ENCODE measurements around the gene KRT3. TPM values are rescaled to one million over a fixed set of nuclear protein-coding genes. Genes with fewer than 3 reads are reported as not detected.

The KRT3 gene
- total RNA-seq, 1 experiment from 2014 or later, result not detected

DNA sequence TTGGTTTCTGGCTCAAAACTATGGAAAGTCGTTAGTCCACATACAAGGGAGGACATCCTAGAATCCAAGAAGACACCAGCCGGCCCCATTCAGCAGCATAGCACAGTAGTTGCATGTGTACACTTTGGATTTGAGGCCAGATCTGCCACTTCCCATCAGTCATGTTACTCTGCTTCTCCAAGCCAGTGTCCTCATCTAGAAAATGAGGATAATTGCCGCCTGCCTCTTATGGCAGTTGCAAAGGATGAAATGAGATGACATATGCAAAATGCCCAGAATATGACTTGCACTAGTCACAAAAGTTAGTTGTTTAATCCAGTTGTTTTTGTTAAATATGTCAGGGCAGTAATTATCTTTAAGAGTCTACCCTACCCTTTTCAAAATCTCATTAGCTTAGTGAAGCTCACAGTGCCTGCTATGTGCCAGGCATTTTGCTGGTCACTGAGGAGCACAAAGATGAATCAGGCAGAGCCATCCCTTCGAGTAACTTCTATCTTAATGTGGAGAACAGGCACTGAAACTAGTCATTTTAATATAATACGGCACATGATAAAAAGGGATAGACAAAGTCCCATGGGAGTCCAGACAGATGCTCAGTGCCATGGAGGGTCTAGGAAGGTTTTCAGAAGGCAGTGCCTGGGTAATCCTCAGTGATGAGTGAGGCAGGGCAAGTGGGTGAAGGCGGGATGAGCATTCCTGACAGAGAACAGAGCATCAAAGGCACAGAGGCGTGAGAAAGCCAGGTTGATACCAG lies 12.2 kb downstream of the KRT3 start:
- Histone ChIP-seq H3K9me3 (ENCODE audit: low read depth, low read length, poor library complexity, severe bottlenecking) (no peaks in the 10 kb centered on the region), H3K27me3 (replicated peaks; ENCODE audit: insufficient read depth, low read depth, low read length, poor library complexity) (no peaks in the 10 kb centered on the region), H3K27ac (ENCODE audit: low read depth, low read length, poor library complexity, severe bottlenecking) (no peak overlapping the region), H3K4me1 (ENCODE audit: insufficient read depth, low read length, poor library complexity, severe bottlenecking) (no peaks in the 10 kb centered on the region), H3K4me3 (ENCODE audit: low read depth, low read length, poor library complexity, severe bottlenecking) (no peak overlapping the region), H3K36me3 (ENCODE audit: insufficient read depth, low read length, poor library complexity, severe bottlenecking) (no peaks in the 10 kb centered on the region)
- no peak for DNase-seq (ENCODE audit: low spot score)
- BruUV-seq (replicated peaks), result no TSS peak
- ChIA-PET CTCF (no interaction called here), POLR2A (ENCODE audit: low non-redundant PET) (interaction anchor here (0.6 kb wide), 1 partner anchor 75 kb away, joined by 17 read pairs; no protein-coding TSS in a partner anchor)
- intact Hi-C loops (cut with micrococcal nuclease; ENCODE audit: unreplicated experiment), result no loop called here
- no peak for TF ChIP-seq EZH2 (IDR thresholded peaks at IDR 0.05; ENCODE audit: borderline replicate concordance, low read depth, low read length, poor library complexity, severe bottlenecking)

DNA sequence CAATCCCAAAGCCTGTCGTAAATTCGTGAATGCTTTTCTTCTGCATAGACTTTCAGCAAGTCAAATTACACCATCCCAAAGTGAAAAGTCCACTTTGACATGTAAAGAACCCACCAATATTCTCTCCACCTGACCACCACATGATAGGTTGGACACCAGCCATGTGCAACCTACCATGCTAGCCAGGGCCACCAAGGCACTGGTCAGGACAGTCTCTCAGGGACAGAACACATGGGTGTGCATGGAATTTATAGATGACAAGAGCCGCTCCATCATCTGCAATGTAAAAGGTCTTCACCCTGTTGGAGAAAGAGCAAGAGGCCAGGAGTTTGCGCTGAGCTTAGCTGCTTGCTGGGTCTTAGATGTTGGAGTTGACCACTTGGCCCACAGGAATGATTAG lies 13.4 kb downstream of the KRT3 start:
- intact Hi-C loops (cut with micrococcal nuclease; ENCODE audit: unreplicated experiment), result no loop called here
- CTCF ChIA-PET, result no interaction called here
- Histone ChIP-seq H3K36me3 (ENCODE audit: insufficient read depth, low read length, poor library complexity, severe bottlenecking) (no peaks in the 10 kb centered on the region), H3K4me3 (ENCODE audit: low read depth, low read length, poor library complexity, severe bottlenecking) (no peak overlapping the region), H3K9me3 (ENCODE audit: low read depth, low read length, poor library complexity, severe bottlenecking) (no peaks in the 10 kb centered on the region), H3K27ac (ENCODE audit: low read depth, low read length, poor library complexity, severe bottlenecking) (no peak overlapping the region), H3K4me1 (ENCODE audit: insufficient read depth, low read length, poor library complexity, severe bottlenecking) (no peaks in the 10 kb centered on the region), H3K27me3 (replicated peaks; ENCODE audit: insufficient read depth, low read depth, low read length, poor library complexity) (no peaks in the 10 kb centered on the region)
- no peak for DNase-seq (ENCODE audit: low spot score)
- BruUV-seq (replicated peaks), result no TSS peak
- POLR2A ChIA-PET (ENCODE audit: low non-redundant PET), result no interaction called here
- TF ChIP-seq EZH2 (IDR thresholded peaks at IDR 0.05; ENCODE audit: borderline replicate concordance, low read depth, low read length, poor library complexity, severe bottlenecking), result no peak
- TF ChIP-seq, protein P1, sequence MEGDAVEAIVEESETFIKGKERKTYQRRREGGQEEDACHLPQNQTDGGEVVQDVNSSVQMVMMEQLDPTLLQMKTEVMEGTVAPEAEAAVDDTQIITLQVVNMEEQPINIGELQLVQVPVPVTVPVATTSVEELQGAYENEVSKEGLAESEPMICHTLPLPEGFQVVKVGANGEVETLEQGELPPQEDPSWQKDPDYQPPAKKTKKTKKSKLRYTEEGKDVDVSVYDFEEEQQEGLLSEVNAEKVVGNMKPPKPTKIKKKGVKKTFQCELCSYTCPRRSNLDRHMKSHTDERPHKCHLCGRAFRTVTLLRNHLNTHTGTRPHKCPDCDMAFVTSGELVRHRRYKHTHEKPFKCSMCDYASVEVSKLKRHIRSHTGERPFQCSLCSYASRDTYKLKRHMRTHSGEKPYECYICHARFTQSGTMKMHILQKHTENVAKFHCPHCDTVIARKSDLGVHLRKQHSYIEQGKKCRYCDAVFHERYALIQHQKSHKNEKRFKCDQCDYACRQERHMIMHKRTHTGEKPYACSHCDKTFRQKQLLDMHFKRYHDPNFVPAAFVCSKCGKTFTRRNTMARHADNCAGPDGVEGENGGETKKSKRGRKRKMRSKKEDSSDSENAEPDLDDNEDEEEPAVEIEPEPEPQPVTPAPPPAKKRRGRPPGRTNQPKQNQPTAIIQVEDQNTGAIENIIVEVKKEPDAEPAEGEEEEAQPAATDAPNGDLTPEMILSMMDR (conservative IDR thresholded peaks at IDR 0.05; ENCODE audit: low read depth, low read length), result no peak

DNA sequence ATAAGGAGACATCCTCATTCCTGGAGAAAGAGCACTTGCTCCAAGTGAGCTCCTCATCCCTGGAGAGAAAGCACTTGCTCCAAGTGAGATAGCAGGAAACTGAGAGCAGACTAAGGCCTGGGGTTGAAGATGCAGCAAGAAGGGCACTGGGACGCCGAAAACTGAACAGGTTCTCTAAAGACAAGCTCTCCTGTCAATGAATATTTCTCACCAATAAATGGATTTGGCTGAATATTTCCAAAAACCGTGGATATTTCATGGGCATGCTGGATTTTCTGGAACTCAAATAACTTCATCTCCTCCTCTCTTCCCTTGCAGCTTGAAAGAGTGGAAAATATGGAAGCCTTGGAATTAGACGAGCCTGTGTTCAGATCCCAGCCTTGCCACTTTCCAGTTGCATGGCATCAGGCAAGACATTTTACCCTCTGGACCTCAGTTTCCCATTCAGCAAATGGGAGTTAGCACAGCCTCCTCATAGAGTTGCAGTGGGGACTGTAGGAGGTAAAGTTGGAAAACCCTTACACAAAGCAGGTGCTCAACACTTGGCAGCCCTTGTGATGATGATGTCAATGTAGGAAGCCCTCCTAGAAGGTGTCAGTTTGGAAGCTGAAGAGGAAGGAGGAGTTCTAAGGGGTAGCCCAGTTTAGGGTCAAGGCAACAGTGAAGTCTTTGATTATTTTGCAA lies 14.4 kb downstream of the KRT3 start:
- Histone ChIP-seq H3K4me3 (ENCODE audit: low read depth, low read length, poor library complexity, severe bottlenecking) (no peak overlapping the region), H3K27me3 (replicated peaks; ENCODE audit: insufficient read depth, low read depth, low read length, poor library complexity) (no peaks in the 10 kb centered on the region), H3K36me3 (ENCODE audit: insufficient read depth, low read length, poor library complexity, severe bottlenecking) (no peaks in the 10 kb centered on the region), H3K4me1 (ENCODE audit: insufficient read depth, low read length, poor library complexity, severe bottlenecking) (no peaks in the 10 kb centered on the region), H3K9me3 (ENCODE audit: low read depth, low read length, poor library complexity, severe bottlenecking) (no peaks in the 10 kb centered on the region), H3K27ac (ENCODE audit: low read depth, low read length, poor library complexity, severe bottlenecking) (no peak overlapping the region)
- ChIA-PET CTCF (no interaction called here), POLR2A (ENCODE audit: low non-redundant PET) (no interaction called here)
- intact Hi-C loops (cut with micrococcal nuclease; ENCODE audit: unreplicated experiment), result no loop called here
- DNase-seq (ENCODE audit: low spot score), result no peak
- TF ChIP-seq, protein P1 (conservative IDR thresholded peaks at IDR 0.05; ENCODE audit: low read depth, low read length), result no peak
- no peak for TF ChIP-seq EZH2 (IDR thresholded peaks at IDR 0.05; ENCODE audit: borderline replicate concordance, low read depth, low read length, poor library complexity, severe bottlenecking)
- no TSS peak for BruUV-seq (replicated peaks)
